Stimulated activated CD4-positive, alpha-beta T cell treated with anti-CD3 and anti-CD28 coated beads, Interleukin-15, amount 100 ng/mL, for 24 hours (primary cell): ENCODE data around the gene TNFRSF14.
"Not testable (repeated sequence)": the region's sequence is repeated elsewhere in the genome, so short reads cannot be mapped to it uniquely, and the experiment has no call there.

ENCODE experiments used
- DNase-seq: peaks from one replicate; pipeline ENCODE4 v3.0.0-alpha.2; 2020

Gene TNFRSF14

DNA sequence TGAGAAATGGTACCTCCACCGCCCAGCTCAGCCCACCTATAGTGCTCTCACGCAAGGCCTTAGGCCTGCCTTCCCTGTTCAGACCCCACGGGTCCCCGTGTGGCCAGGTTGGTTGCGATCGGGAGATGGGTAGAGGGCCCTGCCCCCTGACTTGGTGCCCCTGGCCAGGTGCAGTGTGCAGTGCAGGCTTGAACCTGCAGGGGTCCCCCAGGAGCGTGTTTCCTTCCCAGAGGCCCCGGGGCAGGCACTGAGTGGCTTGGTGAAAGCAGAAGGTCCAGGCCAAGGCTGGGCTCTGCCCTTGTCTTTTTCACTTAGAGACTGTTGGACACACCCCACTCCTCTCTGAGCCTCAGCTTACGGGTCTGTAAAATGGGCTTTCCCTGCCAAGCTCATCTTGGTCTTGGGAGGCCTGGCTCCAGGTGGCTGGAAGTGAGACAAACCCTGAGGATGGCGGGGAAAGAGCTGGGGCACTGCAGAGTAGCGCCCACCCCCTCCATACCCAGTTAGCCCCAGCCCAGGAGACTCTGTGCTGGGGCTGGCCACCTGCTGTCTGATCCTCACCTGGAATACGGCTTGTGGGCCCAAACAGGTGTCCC lies 16.8 kb upstream of the TNFRSF14 start:
- peak; percentile 53 for DNase-seq

DNA sequence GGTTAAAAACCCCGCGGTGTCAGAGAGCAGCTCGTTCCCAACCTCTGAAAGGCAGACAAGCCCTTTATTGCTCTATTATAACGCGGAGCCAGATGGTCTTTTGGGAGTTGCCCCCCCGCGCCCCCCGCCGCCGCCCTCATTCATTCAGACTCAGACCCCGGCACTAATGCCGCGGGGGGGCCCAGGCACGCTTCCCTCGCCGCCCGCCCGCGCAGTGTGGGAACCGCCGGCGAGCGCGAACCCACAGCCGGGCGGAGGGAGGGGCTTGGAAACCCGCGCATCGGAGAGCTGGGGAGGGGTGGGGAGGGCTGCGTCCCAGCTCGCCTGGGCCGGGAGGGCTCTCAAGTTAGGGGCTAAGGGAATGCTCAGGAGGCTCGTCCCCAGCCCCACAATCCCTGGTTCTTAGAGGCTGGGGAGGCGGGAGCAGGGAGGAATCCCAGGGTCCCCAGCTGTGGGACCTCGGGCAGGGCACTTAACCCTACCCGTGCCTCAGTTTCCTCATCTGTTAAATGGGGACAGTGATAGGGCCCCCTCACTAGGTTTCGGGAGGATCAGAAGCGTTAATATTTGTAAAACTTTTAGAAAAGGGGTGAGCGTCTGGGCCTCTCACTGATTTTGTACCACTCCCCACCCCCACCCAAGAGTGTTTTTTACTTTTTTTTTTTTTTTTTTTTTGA lies 15.2 kb upstream of the TNFRSF14 start:
- DNase-seq: peak; percentile 39

GRCh38 chr1:2541619-2542245 lies 14.4 kb upstream of the TNFRSF14 start:
- peak; percentile 1 for DNase-seq

- peak; percentile 2 for DNase-seq
These were observed 13.8 kb upstream of the TNFRSF14 start for GRCh38 chr1:2542246-2542915.

- DNase-seq: no peak
These were observed 12.6 kb upstream of the TNFRSF14 start for GRCh38 chr1:2543543-2544092.

DNA sequence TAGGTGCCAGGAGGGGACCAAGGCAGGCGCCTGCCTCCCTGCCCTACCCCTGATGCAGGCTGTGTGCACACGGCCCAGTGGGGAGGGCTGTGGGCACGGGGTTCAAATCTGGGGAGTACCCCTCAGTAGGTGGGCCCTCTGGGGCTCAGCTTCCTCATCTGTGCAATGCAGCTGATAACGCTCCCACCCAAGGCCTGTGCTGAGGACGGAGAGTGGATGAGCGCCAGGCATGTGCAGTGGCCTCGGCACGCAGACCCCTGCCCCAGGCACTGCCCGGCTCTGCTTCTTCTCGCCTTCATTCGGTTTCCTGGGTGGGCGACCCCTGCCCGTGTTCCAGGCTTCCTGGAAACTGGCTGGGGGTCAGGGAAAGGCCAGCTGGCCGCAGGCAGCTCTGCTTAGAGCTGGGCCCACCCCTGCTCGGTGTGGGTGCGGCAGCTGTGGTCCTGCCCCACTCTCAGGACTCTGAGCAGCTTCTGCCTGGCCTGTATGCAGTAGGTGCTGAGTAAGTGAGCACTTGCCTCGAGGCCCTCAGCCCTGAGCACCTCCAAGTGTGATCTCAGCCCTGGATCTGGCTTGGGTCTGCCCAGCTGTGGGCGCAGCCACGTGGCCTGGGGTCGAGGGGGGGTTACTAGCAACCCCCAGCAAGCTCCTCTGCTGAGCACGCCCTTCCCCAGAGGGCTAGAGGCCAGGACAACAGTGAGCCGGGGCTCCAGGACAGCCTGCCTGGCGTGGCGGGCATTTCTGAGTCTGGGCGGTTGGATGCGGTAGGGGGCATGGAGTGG lies 11.9 kb upstream of the TNFRSF14 start:
- no peak for DNase-seq

- no peak for DNase-seq
These were observed 11.1 kb upstream of the TNFRSF14 start for GRCh38 chr1:2544875-2545640.

DNA sequence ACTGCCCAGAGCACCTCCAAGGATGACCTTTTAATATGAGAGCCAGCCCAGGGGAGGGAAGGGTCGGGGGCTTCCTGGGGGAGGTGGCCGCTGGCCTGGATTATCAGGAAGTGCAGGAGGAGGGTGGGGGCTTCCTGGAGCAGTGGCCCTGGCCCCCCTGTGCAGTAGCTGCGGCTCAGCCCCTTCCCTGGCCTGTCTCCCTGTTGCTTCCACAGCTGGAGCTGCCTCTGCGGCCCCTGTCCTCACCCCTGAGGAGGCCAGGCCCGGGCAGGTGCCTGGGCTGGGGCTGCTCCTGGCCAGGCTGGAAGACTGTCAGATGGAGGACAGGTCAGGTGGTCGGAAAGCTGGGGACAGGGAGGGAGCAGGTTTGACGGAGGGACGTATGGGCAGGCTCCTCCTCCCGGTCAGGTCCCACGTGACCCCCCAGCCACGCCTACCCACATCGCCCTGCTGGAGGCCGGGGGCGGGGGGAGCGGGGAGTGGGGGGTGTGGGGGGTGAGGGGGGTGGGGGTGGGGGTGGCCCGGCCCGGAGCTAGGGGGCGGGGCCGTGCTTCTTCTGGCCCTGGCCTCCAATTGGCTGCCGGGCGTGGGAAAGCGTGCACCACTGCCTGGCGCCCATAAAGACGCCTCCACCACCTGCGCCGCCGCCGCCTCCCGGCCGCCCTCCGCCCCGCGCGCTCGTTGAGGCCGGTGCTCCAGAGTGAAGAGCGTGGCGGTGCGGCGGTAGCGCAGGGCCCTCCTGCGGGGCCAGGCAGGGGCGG lies 10.2 kb upstream of the TNFRSF14 start:
- DNase-seq: peak; percentile 89

- DNase-seq: peak; percentile 92
These were observed 9.5 kb upstream of the TNFRSF14 start for GRCh38 chr1:2546515-2547209.

GRCh38 chr1:2547210-2548067 lies 8.7 kb upstream of the TNFRSF14 start:
- DNase-seq: peak; percentile 74

DNA sequence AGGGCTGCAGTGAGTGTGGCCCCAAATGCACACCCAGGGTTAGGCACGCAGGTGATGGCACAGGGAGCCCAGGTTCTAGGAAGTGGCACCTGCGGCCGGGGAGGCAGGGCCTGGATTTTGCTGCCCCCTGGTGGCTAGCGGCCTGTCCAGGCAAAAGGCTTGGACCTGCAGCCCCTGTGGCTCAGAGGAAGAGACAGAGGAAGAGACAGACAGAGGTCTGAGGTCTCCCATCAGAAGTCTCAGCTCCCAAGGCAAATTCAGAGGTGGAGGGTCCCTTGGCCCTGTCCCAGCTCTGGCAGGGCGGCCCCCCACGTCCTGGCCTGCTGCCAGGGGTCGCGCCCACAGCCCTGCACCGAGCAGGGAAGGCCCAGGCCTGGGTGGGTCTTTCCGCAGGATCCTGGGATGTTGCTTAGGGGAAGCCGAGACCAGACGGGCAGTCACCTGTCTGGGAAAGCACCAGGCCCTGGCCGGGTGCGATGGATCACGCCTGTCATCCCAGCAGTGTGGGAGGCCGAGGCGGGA lies 8.0 kb upstream of the TNFRSF14 start:
- peak; percentile 89 for DNase-seq

GRCh38 chr1:2549367-2550029 lies 6.7 kb upstream of the TNFRSF14 start:
- not testable (repeated sequence) for DNase-seq

DNA sequence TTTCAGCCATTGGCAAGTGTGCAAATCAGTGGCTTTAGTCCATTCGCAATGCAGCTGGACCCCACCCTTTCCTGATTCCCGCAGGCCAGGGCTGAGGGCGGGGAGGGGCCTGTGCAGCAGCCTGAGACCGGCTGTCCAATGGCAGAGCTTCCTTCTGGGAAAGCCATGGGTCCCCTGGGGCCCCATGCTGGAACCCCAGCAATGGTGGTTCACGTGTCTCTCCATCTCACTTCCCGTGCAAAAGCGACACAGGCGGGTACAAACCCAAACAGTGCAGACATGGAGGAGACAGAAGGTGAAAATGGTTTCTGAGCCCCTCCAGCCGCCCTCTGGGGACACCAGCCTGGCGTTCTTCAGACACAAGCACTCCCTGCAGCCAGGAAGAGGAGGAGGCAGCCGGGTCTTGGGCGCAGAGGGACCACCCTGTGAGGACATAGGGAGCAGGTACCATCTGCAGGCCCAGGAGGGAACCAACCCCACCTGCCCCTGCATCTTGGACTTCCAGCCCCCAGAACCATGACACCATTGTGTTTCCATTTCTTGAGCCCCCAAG lies 5.8 kb upstream of the TNFRSF14 start:
- not testable (repeated sequence) for DNase-seq

DNA sequence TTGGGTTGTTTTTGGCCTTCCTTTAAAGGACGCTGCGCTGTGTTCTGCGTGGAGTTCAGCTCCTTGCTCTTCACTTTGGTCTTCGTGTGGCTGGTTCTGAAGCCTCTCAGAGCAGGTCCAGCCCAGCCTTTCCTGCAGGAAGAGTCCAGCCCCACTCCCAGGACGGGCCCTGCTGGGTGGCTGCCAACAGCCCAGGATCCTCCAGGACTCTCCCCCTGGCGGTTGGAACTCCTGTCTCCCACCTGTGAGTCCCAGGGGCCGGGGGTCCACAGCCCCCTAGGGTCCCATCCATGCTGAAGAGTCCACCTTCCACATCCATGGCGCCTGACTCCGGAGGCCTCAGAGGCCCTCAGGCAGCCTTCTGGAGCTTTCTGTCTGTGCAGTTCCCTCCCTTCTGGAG lies 4.6 kb upstream of the TNFRSF14 start:
- not testable (repeated sequence) for DNase-seq

GRCh38 chr1:2552189-2552588 lies 4.0 kb upstream of the TNFRSF14 start:
- no peak for DNase-seq

DNA sequence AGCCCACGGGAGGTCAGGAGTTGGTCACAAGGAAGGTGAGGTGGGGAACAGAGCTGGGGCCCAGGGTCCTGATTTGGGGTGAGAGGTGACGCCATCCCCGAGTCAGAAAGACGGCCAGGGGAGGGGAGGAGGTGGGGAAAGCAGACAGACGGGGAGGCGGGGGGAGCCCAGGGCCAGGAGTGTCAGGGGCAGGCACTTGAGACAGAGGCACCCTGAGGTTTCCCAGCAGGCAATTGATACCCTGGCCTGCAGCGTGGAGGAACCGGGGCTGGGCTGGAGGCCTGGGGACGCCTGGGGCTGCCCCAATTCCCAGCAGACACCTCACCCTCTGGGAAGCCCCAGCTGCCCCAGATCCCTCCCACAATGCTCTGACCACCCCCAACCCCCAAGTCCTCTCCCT lies 3.1 kb upstream of the TNFRSF14 start:
- DNase-seq: not testable (repeated sequence)

DNA sequence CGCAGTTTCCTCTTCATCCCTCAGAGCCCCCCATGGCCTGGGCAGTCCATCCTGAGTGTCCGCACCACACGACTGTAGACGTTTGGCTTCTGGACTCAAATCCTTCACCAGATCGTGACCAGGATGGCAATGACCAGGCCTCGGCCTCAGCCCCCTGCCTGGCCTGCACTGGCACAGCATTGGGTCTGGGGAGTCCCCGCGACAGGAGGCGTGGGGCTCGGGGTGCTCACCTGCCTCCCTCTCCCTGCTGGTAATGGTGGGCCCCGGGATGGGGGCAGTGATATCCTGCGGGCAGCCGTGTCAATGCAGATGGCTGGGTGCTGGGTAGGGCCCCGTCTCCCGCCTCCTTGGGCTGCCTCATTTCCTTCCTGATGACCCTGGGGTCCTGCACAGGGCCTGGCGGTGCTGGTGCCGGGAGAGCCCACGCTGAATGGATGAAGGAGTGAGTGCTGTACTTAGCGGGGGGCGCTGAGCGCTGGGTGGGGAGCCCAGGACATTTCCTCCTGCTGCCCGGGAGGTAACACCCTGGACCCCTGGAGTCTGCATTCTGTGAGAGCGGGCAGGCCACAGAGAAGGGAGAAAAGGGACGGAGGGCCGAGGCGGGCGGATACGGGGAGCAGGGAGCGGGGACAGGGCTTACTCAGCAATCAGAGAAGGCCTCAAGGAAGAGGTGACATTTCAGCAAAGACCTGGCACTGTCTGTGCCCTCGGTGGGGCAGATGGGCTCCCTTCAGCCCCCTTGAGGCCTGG lies 2.1 kb upstream of the TNFRSF14 start:
- DNase-seq: no peak
